H1 (cell line): ENCODE data around the gene ADGRL3. TPM values are rescaled to one million over a fixed set of nuclear protein-coding genes. Genes with fewer than 3 reads are reported as not detected.

ENCODE experiments used
- CTCF ChIA-PET: fragments of 300-600 bp; sonication (Branson Sonifier 250); formaldehyde crosslinking; loops from one replicate; lab custom pipeline; 2021; ENCODE audit not compliant: partially characterized antibody; lab: Charles Lee
- POLR2A ChIA-PET: fragments of 300-600 bp; sonication (Branson Sonifier 250); formaldehyde crosslinking; loops from one replicate; lab custom pipeline; 2021; ENCODE audit warnings: inconsistent platforms; ENCODE audit not compliant: partially characterized antibody; lab: Charles Lee
- DNase-seq, 2 experiments: peaks; one replicate each; pipeline versions ENCODE4 v3.0.0 to v3.0.0-alpha.2; 2010 to 2022; ENCODE audit warnings: low spot score in 2 of 2, low read depth in 1 of 2, mixed read lengths in 1 of 2
- FAIRE-seq: peaks from 2 replicates; lab custom pipeline; 2011; peaks lifted over from hg19 to GRCh38; lab: Jason Lieb, UNC
- H2AFZ ChIP-seq: 2 replicates; pipeline ENCODE4 v1.8.1; 2012; ENCODE audit warnings: low read length, inconsistent platforms
- H2AK5ac ChIP-seq: 2 replicates; pipeline ENCODE4 v1.6.1; 2013; ENCODE audit warnings: low read depth, low read length
- H2BK120ac ChIP-seq: replicated peaks from 2 replicates; pipeline ENCODE3; 2013; ENCODE audit warnings: low read depth, low read length, inconsistent platforms
- H2BK12ac ChIP-seq: 2 replicates; pipeline ENCODE4 v1.6.1; 2013; ENCODE audit warnings: low read depth, low read length
- H2BK15ac ChIP-seq: 2 replicates; pipeline ENCODE4 v1.6.1; 2013; ENCODE audit warnings: low read length
- H2BK20ac ChIP-seq: 2 replicates; pipeline ENCODE4 v1.6.1; 2013; ENCODE audit warnings: low read length
- H2BK5ac ChIP-seq: 2 replicates; pipeline ENCODE4 v1.6.1; 2013; ENCODE audit warnings: low read depth, low read length
- H3K14ac ChIP-seq: 2 replicates; pipeline ENCODE4 v1.6.1; 2013; ENCODE audit warnings: inconsistent platforms; ENCODE audit not compliant: insufficient read length
- H3K18ac ChIP-seq: 2 replicates; pipeline ENCODE4 v1.6.1; 2013; ENCODE audit warnings: low read length; ENCODE audit errors: extremely low read depth
- H3K23ac ChIP-seq: 2 replicates; pipeline ENCODE4 v1.6.1; 2013; ENCODE audit warnings: inconsistent platforms; ENCODE audit not compliant: insufficient read length
- H3K23me2 ChIP-seq: 2 replicates; pipeline ENCODE4 v1.6.1; 2013; ENCODE audit warnings: low read depth, low read length
- H3K27ac ChIP-seq: 2 replicates; pipeline ENCODE4 v1.6.1; 2011; ENCODE audit warnings: low read depth, low read length, inconsistent platforms
- H3K27me3 ChIP-seq, 4 experiments: replicated peaks in 1 of 4; 1 replicate in 1 of 4; 2 replicates in 3 of 4; pipeline versions ENCODE4 v1.6.1 to v1.8.1; 2011 to 2013; ENCODE audit warnings: low read length in 3 of 4, mild to moderate bottlenecking in 3 of 4, inconsistent platforms in 2 of 4, mixed read lengths in 2 of 4, moderate library complexity in 1 of 4; ENCODE audit not compliant: control insufficient read depth in 3 of 4, insufficient read depth in 3 of 4; ENCODE audit errors: extremely low read depth in 1 of 4
- H3K36me3 ChIP-seq, 4 experiments: 2 replicates each; pipeline versions ENCODE4 v1.6.1 to v1.8.1; 2011 to 2013; ENCODE audit warnings: mild to moderate bottlenecking in 4 of 4, low read length in 3 of 4, moderate library complexity in 2 of 4, control low read depth in 1 of 4, inconsistent platforms in 1 of 4; ENCODE audit not compliant: insufficient read depth in 4 of 4, control insufficient read depth in 2 of 4
- H3K4ac ChIP-seq: replicated peaks from 2 replicates; pipeline ENCODE3; 2013; ENCODE audit warnings: low read length, low read depth, mixed read lengths, inconsistent platforms; ENCODE audit not compliant: insufficient read length
- H3K4me1 ChIP-seq, 4 experiments: replicated peaks in 1 of 4; 1 replicate in 1 of 4; 2 replicates in 3 of 4; pipeline versions ENCODE4 v1.6.1 to v1.8.1; 2011 to 2013; ENCODE audit warnings: low read length in 3 of 4, inconsistent platforms in 2 of 4, mixed read lengths in 1 of 4; ENCODE audit not compliant: insufficient read depth in 4 of 4, control insufficient read depth in 3 of 4
- H3K4me2 ChIP-seq, 2 experiments: 2 replicates each; pipeline versions ENCODE4 v1.6.1 to v1.8.1; 2011 to 2013; ENCODE audit warnings: low read depth in 2 of 2, low read length in 2 of 2, control low read depth in 1 of 2, inconsistent platforms in 1 of 2, mild to moderate bottlenecking in 1 of 2; ENCODE audit not compliant: insufficient read depth in 1 of 2
- H3K4me3 ChIP-seq, 4 experiments: fragments of 200-600, 300-600 bp in 1 of 4; sonication (generic), shearing (Covaris generic), sonication (Bioruptor Twin) in 1 of 4; 2 replicates each; pipeline versions ENCODE4 v1.5.1 to v1.8.1; 2011 to 2016; ENCODE audit warnings: low read length in 4 of 4, low read depth in 3 of 4, control low read depth in 2 of 4, inconsistent platforms in 2 of 4, mild to moderate bottlenecking in 2 of 4, mixed read lengths in 1 of 4, moderate library complexity in 1 of 4; ENCODE audit not compliant: insufficient read depth in 2 of 4; ENCODE audit errors: extremely low read depth in 1 of 4
- H3K56ac ChIP-seq: replicated peaks from 2 replicates; pipeline ENCODE3; 2013; ENCODE audit warnings: low read depth, mild to moderate bottlenecking, mixed read lengths, low read length, inconsistent platforms; ENCODE audit not compliant: insufficient read length
- H3K79me1 ChIP-seq: 2 replicates; pipeline ENCODE4 v1.6.1; 2013; ENCODE audit warnings: low read depth, low read length, control low read depth
- H3K79me2 ChIP-seq, 2 experiments: 2 replicates each; pipeline versions ENCODE4 v1.6.1 to v1.8.1; 2012 to 2013; ENCODE audit warnings: low read length in 2 of 2, mild to moderate bottlenecking in 2 of 2, inconsistent platforms in 1 of 2; ENCODE audit not compliant: insufficient read depth in 2 of 2, control insufficient read depth in 1 of 2
- H3K9ac ChIP-seq, 4 experiments: replicated peaks in 1 of 4; 1 replicate in 1 of 4; 2 replicates in 3 of 4; pipeline versions ENCODE4 v1.6.1 to v1.8.1; 2011 to 2013; ENCODE audit warnings: low read depth in 3 of 4, low read length in 3 of 4, control low read depth in 2 of 4, mild to moderate bottlenecking in 2 of 4, moderate library complexity in 2 of 4, inconsistent platforms in 1 of 4; ENCODE audit errors: extremely low read depth in 1 of 4
- H3K9me3 ChIP-seq, 2 experiments: 2 replicates each; pipeline versions ENCODE4 v1.6.1 to v1.8.1; 2012 to 2013; ENCODE audit warnings: mild to moderate bottlenecking in 2 of 2, moderate library complexity in 2 of 2, control low read depth in 1 of 2, inconsistent platforms in 1 of 2, low read depth in 1 of 2, low read length in 1 of 2, mixed read lengths in 1 of 2; ENCODE audit not compliant: insufficient read depth in 2 of 2
- H4K20me1 ChIP-seq, 2 experiments: replicated peaks in 1 of 2; 2 replicates each; pipeline versions ENCODE3 to v1.8.1; 2011 to 2013; ENCODE audit warnings: inconsistent platforms in 2 of 2, low read length in 2 of 2, mild to moderate bottlenecking in 1 of 2; ENCODE audit not compliant: insufficient read depth in 2 of 2, control insufficient read depth in 1 of 2
- H4K5ac ChIP-seq: 2 replicates; pipeline ENCODE4 v1.6.1; 2013; ENCODE audit warnings: low read length, low read depth, mixed read lengths, inconsistent platforms; ENCODE audit not compliant: insufficient read length
- H4K8ac ChIP-seq: 2 replicates; pipeline ENCODE4 v1.8.0; 2013; ENCODE audit warnings: mild to moderate bottlenecking, moderate library complexity, low read length, inconsistent platforms; ENCODE audit not compliant: insufficient read depth; ENCODE audit errors: extremely low read depth
- H4K91ac ChIP-seq: replicated peaks from 2 replicates; pipeline ENCODE3; 2013; ENCODE audit warnings: low read length, mixed read lengths, inconsistent platforms; ENCODE audit not compliant: insufficient read length
- FOSL1 ChIP-seq: IDR thresholded peaks from 2 replicates; pipeline ENCODE4 v1.6.1; 2011; ENCODE audit warnings: mild to moderate bottlenecking, low read depth, low read length, moderate library complexity; ENCODE audit not compliant: insufficient read depth
- GTF2F1 ChIP-seq: IDR thresholded peaks from 2 replicates; pipeline ENCODE4 v1.6.1; 2012; ENCODE audit warnings: low read depth, low read length, improper control_type of control experiment, borderline replicate concordance
- RNF2 ChIP-seq: fragments of 200-900, 300-1000 bp; sonication (generic); IDR thresholded peaks from 2 replicates; pipeline ENCODE4 v1.7.1; 2016; ENCODE audit warnings: borderline replicate concordance, low read depth, mild to moderate bottlenecking, antibody characterized with exemption, low read length; ENCODE audit not compliant: poor library complexity, severe bottlenecking; ENCODE audit errors: missing control alignments
- SRF ChIP-seq: IDR thresholded peaks from 2 replicates; pipeline ENCODE4 v1.6.1; 2011; ENCODE audit warnings: mild to moderate bottlenecking, low read depth, low read length, moderate library complexity
- TCF12 ChIP-seq: IDR thresholded peaks from 2 replicates; pipeline ENCODE4 v1.6.1; 2011; ENCODE audit warnings: low read depth, mild to moderate bottlenecking, low read length
- TEAD4 ChIP-seq: IDR thresholded peaks from 2 replicates; pipeline ENCODE4 v1.6.1; 2012; ENCODE audit warnings: low read depth, low read length, inconsistent platforms, mixed read lengths
- YY1 ChIP-seq: IDR thresholded peaks from 2 replicates; pipeline ENCODE4 v1.6.1; 2011; ENCODE audit warnings: low read depth, mild to moderate bottlenecking, low read length
- WGBS, 2 experiments: shearing (Covaris generic) in 1 of 2; methylation state at CpG; one replicate each; pipeline versions ENCODE4 v1.1.6 to v1.1.7; 2013 to 2015; ENCODE audit warnings: low lambda C conversion rate in 2 of 2, mixed read lengths in 2 of 2, inconsistent platforms in 1 of 2, low coverage in 1 of 2, missing lambda C conversion rate in 1 of 2; ENCODE audit not compliant: insufficient replicate concordance in 2 of 2, insufficient coverage in 1 of 2, insufficient read length in 1 of 2; ENCODE audit errors: extremely low coverage in 1 of 2, missing lambda C conversion rate in 1 of 2; 5-methylcytosine and 5-hydroxymethylcytosine counted together
- polyA plus RNA-seq, 7 experiments: library from polyadenylated mRNA; depleted of rRNA in 3 of 7; stranded (reverse) in 5 of 7; unstranded in 2 of 7; fragments of >200 nt in 5 of 7; fragments of 200-250 nt in 2 of 7; gene quantifications; 1 replicate in 5 of 7; 2 replicates in 1 of 7; 4 replicates in 1 of 7; pipeline versions ENCODE4 v1.2.1 to v1.2.3, GENCODE V29; 2011 to 2013; ENCODE audit warnings: missing spikeins in 2 of 7, mixed read lengths in 2 of 7
- total RNA-seq: library from RNA; stranded (reverse); fragmentation: NEBNext Ultra II Directional; extraction: Animal tissue kit (Norgen Biotek cat#: 25700); gene quantifications from 2 replicates; pipeline ENCODE4 v1.2.1, GENCODE V29; 2021
- TF ChIP-seq, protein P1 (sequence below): IDR thresholded peaks from 2 replicates; pipeline ENCODE4 v1.6.1; 2012; ENCODE audit warnings: inconsistent platforms
- TF ChIP-seq, protein P2 (sequence below): IDR thresholded peaks from 2 replicates; pipeline ENCODE4 v1.6.1; 2012; ENCODE audit warnings: inconsistent platforms

Gene ADGRL3
- total and polyA plus RNA-seq, 2 of the 8 experiments (the other 6 are each of a cell fraction or from before 2014, with no cell fraction given): 6.6 to 13.0 TPM

GRCh38 chr4:61588621-61589402 is 388.7 kb downstream of the ADGRL3 start:
- H3K79me1 ChIP-seq: no peaks in the 10 kb centered on the region
- no peak overlapping the region for H3K4me3 ChIP-seq
- no peak for FAIRE-seq
- TF ChIP-seq TEAD4 (no peak), FOSL1 (no peak), RNF2 (no peak), GTF2F1 (no peak), YY1 (no peak), SRF (no peak), TCF12 (no peak)
- TF ChIP-seq, protein P1, sequence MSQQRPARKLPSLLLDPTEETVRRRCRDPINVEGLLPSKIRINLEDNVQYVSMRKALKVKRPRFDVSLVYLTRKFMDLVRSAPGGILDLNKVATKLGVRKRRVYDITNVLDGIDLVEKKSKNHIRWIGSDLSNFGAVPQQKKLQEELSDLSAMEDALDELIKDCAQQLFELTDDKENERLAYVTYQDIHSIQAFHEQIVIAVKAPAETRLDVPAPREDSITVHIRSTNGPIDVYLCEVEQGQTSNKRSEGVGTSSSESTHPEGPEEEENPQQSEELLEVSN: no peak
- TF ChIP-seq, protein P2, sequence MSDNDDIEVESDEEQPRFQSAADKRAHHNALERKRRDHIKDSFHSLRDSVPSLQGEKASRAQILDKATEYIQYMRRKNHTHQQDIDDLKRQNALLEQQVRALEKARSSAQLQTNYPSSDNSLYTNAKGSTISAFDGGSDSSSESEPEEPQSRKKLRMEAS: no peak

More at GRCh38 chr4:61588621-61589402, 388.7 kb downstream of the ADGRL3 start:
- H2BK15ac ChIP-seq: no peak overlapping the region
- H3K4me2 ChIP-seq: no peak overlapping the region
- WGBS, 2 experiments: 88% methylated on average over 5 of the region's 5 CpGs; no CpG with 5 or more reads in 1 of the 2 experiments
- no peak overlapping the region for H2BK20ac ChIP-seq
- no peak overlapping the region for H3K9ac ChIP-seq
- H2AFZ ChIP-seq: no peak overlapping the region
- no peaks in the 10 kb centered on the region; the same call in 1 of the 2 replicates for H3K23me2 ChIP-seq
- H2BK12ac ChIP-seq: no peak overlapping the region
- H3K4ac ChIP-seq: no peak overlapping the region
- no peak overlapping the region for H2AK5ac ChIP-seq
- H4K91ac ChIP-seq: no peak overlapping the region
- no peaks in the 10 kb centered on the region; a peak in 1 of 7 replicates for H3K4me1 ChIP-seq
- no peak overlapping the region for H2BK120ac ChIP-seq
- no peak overlapping the region for H4K8ac ChIP-seq
- H2BK5ac ChIP-seq: no peak overlapping the region
- H3K14ac ChIP-seq: no peak overlapping the region
- H3K36me3 ChIP-seq: no peaks in the 10 kb centered on the region
- H4K20me1 ChIP-seq: no peaks in the 10 kb centered on the region
- H3K23ac ChIP-seq: no peak overlapping the region
- H3K18ac ChIP-seq: no peak overlapping the region
- H3K79me2 ChIP-seq: no peaks in the 10 kb centered on the region
- H3K56ac ChIP-seq: no peak overlapping the region
- H3K27ac ChIP-seq: no peak overlapping the region
- CTCF ChIA-PET: interaction anchor here (2.6 to 4.9 kb wide), 2 partner anchors 14 to 71 kb away, joined by 17 to 35 read pairs; no protein-coding TSS in a partner anchor
- H3K27me3 ChIP-seq: no peaks in the 10 kb centered on the region
- POLR2A ChIA-PET: interaction anchor here (0.6 kb wide), 1 partner anchor 103 kb away, joined by 4 read pairs; no protein-coding TSS in a partner anchor
- H4K5ac ChIP-seq: no peak overlapping the region
- H3K9me3 ChIP-seq: no peaks in the 10 kb centered on the region
- no peak for DNase-seq
